SK-N-SH (cell line): Measurements from ENCODE around the gene C18orf32. TPM values are rescaled to one million over a fixed set of nuclear protein-coding genes. Genes with fewer than 3 reads are reported as not detected.

Experiments
- CTCF ChIA-PET: fragments of 300-600, 350-600 bp; formaldehyde crosslinking; extraction: SDS; loops from one replicate; lab custom pipeline; 2021; lab: Yijun Ruan, JAX
- POLR2A ChIA-PET: fragments of 350-600 bp; sonication (Branson Sonifier 250); formaldehyde crosslinking; extraction: SDS; loops from one replicate; lab custom pipeline; 2020; ENCODE audit warnings: antibody characterized with exemption, inconsistent platforms; lab: Yijun Ruan, JAX
- DNase-seq: peaks from one replicate; pipeline ENCODE4 v3.0.0; 2012
- H2AFZ ChIP-seq: fragments of 200-600 bp; sonication (generic); 2 replicates; pipeline ENCODE4 v1.8.1; 2016; ENCODE audit warnings: antibody characterized with exemption, mild to moderate bottlenecking, low read depth
- H3F3A ChIP-seq: fragments of 200-600 bp; sonication (generic); replicated peaks from 2 replicates; pipeline ENCODE3; 2016; ENCODE audit warnings: antibody characterized with exemption, mild to moderate bottlenecking; ENCODE audit not compliant: insufficient read depth
- H3K27ac ChIP-seq, 2 experiments: fragments of 200-500 bp in 1 of 2; fragments of 200-600 bp in 1 of 2; sonication (Bioruptor generic) in 1 of 2; sonication (generic), shearing (Covaris generic) in 1 of 2; 2 replicates each; pipeline versions ENCODE4 v1.5.1 to v1.6.1; 2014 to 2016; ENCODE audit warnings: low read depth in 2 of 2, inconsistent platforms in 1 of 2, low read length in 1 of 2, mild to moderate bottlenecking in 1 of 2, mixed read lengths in 1 of 2
- H3K27me3 ChIP-seq: fragments of 200-600 bp; sonication (generic), shearing (Covaris generic); 2 replicates; pipeline ENCODE4 v1.6.1; 2016; ENCODE audit warnings: mixed run types; ENCODE audit not compliant: insufficient read depth
- H3K36me3 ChIP-seq, 2 experiments: fragments of 200-500 bp in 1 of 2; fragments of 200-600 bp in 1 of 2; sonication (Bioruptor generic) in 1 of 2; sonication (generic) in 1 of 2; replicated peaks in 1 of 2; 2 replicates each; pipeline versions ENCODE3 to v1.5.1; 2014 to 2016; ENCODE audit warnings: low read length in 1 of 2, mild to moderate bottlenecking in 1 of 2; ENCODE audit not compliant: insufficient read depth in 2 of 2, control insufficient read depth in 1 of 2
- H3K4me1 ChIP-seq, 2 experiments: fragments of 200-500 bp in 1 of 2; fragments of 200-600 bp in 1 of 2; sonication (Bioruptor generic) in 1 of 2; sonication (generic), shearing (Covaris generic) in 1 of 2; 2 replicates each; pipeline versions ENCODE4 v1.5.1 to v1.6.1; 2014 to 2016; ENCODE audit warnings: low read depth in 1 of 2, low read length in 1 of 2, mixed run types in 1 of 2; ENCODE audit not compliant: insufficient read depth in 2 of 2, control insufficient read depth in 1 of 2
- H3K4me2 ChIP-seq: fragments of 200-600 bp; sonication (generic), shearing (Covaris generic); 2 replicates; pipeline ENCODE4 v1.6.1; 2017; ENCODE audit warnings: mixed run types
- H3K4me3 ChIP-seq, 2 experiments: fragments of 200-500 bp in 1 of 2; fragments of 200-600 bp in 1 of 2; sonication (Bioruptor generic) in 1 of 2; sonication (generic), shearing (Covaris generic) in 1 of 2; 2 replicates each; pipeline versions ENCODE4 v1.5.1 to v1.8.1; 2014 to 2016; ENCODE audit warnings: low read depth in 2 of 2, inconsistent platforms in 1 of 2, low read length in 1 of 2, mild to moderate bottlenecking in 1 of 2, mixed read lengths in 1 of 2, moderate library complexity in 1 of 2
- H3K79me2 ChIP-seq: fragments of 200-600 bp; sonication (generic); 2 replicates; pipeline ENCODE4 v1.8.1; 2017; ENCODE audit warnings: mild to moderate bottlenecking; ENCODE audit not compliant: insufficient read depth
- H3K9ac ChIP-seq: fragments of 200-600 bp; sonication (generic); 2 replicates; pipeline ENCODE4 v1.6.1; 2017; ENCODE audit warnings: mixed run types
- H3K9me2 ChIP-seq: fragments of 200-600 bp; sonication (generic); 2 replicates; pipeline ENCODE4 v1.6.1; 2017; ENCODE audit warnings: mixed run types
- H3K9me3 ChIP-seq: fragments of 200-600 bp; sonication (generic); 2 replicates; pipeline ENCODE4 v1.6.1; 2017; ENCODE audit warnings: mixed run types, mild to moderate bottlenecking, moderate library complexity
- H4K20me1 ChIP-seq: fragments of 200-600 bp; sonication (generic); 2 replicates; pipeline ENCODE4 v1.6.1; 2017; ENCODE audit warnings: mild to moderate bottlenecking, mixed run types; ENCODE audit not compliant: insufficient read depth
- CHD2 ChIP-seq: fragments of 150-350 bp; IDR thresholded peaks from 2 replicates; pipeline ENCODE4 v1.6.1; 2018; ENCODE audit warnings: low read length; ENCODE audit not compliant: partially characterized antibody
- EZH2phosphoT487 ChIP-seq: fragments of 200-600 bp; sonication (generic); IDR thresholded peaks from 2 replicates; pipeline ENCODE4 v1.6.1; 2017; ENCODE audit warnings: low read depth, mixed run types, mild to moderate bottlenecking, antibody characterized with exemption, moderate library complexity, borderline replicate concordance
- FOXJ3 ChIP-seq: sonication (generic); formaldehyde crosslinking; IDR thresholded peaks from 2 replicates; pipeline ENCODE4 v1.5.1; 2020; ENCODE audit warnings: mild to moderate bottlenecking, missing genetic modification reagents
- GATA2 ChIP-seq: sonication (generic); formaldehyde crosslinking; IDR thresholded peaks from 2 replicates; pipeline ENCODE4 v1.5.0; 2020; ENCODE audit warnings: mild to moderate bottlenecking, missing genetic modification reagents
- MAX ChIP-seq: IDR thresholded peaks from 2 replicates; pipeline ENCODE4 v1.4.0; 2012; ENCODE audit warnings: low read depth
- NRF1 ChIP-seq: IDR thresholded peaks from 2 replicates; pipeline ENCODE4 v1.6.1; 2012; ENCODE audit warnings: low read depth, mild to moderate bottlenecking, low read length
- WGBS: methylation state at CpG from one replicate; pipeline ENCODE4 v1.1.6; 2017; ENCODE audit warnings: low lambda C conversion rate; 5-methylcytosine and 5-hydroxymethylcytosine counted together
- polyA plus RNA-seq, 3 experiments: library from polyadenylated mRNA; depleted of rRNA; stranded (reverse); fragments of >200 nt; gene quantifications; 2 replicates each; pipeline ENCODE4 v1.2.3, GENCODE V29; 2012
- TF ChIP-seq, protein P1 (sequence below): IDR thresholded peaks from 2 replicates; pipeline ENCODE4 v1.6.1; 2012; ENCODE audit warnings: mild to moderate bottlenecking, low read depth, low read length, moderate library complexity

Gene C18orf32
- polyA plus RNA-seq, 1 of the 3 experiments (the other 2 are of a cell fraction) = 29.4 TPM

DNA sequence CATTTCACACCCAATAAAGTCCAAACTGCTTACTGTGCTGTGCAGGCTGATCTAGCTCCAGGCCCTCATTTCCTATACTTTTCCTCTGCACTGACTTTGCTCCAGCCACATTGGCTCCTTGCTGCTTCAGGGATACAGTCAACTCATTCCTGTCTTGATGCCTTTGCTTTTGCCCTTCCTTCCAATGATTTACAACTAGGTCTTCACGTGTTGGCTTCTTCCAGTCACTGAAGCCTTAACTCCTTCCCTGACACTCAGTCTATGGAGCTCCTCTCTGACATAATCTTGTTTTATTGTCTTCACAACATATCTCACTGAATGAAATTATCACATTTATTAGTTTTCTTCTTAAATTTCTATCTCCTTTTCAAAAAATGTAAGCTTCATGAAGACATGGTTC lies 16.9 kb upstream of the C18orf32 start:
- ChIA-PET CTCF (interaction anchor here (0.6 to 1.9 kb wide), 2 partner anchors 357 to 358 kb away, joined by 3 to 4 read pairs; no protein-coding TSS in a partner anchor), POLR2A (no interaction called here)
- Histone ChIP-seq H3F3A (no peaks in the 10 kb centered on the region), H2AFZ (no peak overlapping the region), H3K9me2 (no peaks in the 10 kb centered on the region), H3K9ac (no peak overlapping the region), H3K27me3 (no peaks in the 10 kb centered on the region), H3K27ac (no peak overlapping the region), H3K79me2 (no peaks in the 10 kb centered on the region), H4K20me1 (no peaks in the 10 kb centered on the region), H3K36me3 (no peaks in the 10 kb centered on the region), H3K4me3 (no peak overlapping the region), H3K4me1 (no peaks in the 10 kb centered on the region), H3K9me3 (no peaks in the 10 kb centered on the region), H3K4me2 (no peak overlapping the region)
- 48% methylated on average over 1 of the region's 1 CpG for WGBS
- no peak for TF ChIP-seq EZH2phosphoT487
- no peak for DNase-seq

DNA sequence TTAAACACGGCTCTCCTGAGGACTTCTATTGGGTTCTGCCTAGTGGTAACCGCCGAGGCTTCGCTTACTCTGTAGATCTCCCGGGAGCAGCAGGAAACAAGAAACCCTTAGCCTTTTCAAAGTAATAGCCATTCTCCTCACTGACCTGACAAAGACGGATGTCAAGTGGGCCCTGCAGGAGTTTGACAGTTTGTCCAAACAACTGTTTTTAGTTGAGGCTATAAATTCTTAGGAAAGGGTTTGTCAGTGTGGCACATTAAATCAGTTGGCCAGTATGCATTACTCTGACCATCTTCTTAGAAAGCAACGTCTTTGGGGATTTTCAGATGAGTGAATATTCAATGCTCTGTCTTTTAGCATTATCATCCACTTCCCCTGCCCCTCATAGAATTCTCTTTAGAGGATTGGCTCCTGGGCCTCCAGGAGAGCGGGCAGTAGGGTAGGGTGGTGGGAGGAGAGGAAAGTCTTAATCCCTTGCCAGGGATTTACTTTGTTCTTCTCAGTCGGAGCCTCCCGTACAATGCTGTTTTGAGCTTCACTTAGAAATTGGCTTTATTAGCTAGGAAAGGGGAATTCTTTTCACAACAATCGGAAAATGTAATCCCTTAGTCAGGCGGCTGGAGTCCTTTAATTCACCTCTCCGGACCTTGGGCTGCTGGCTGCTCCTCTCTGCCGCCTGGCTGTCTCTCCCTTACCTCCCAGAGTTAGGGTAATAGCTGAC lies 13.3 kb upstream of the C18orf32 start:
- DNase-seq = no peak
- TF ChIP-seq FOXJ3 (CRISPR knock-in tag) = no peak
- TF ChIP-seq CHD2 = no peak
- TF ChIP-seq MAX = no peak
- TF ChIP-seq, protein P1, sequence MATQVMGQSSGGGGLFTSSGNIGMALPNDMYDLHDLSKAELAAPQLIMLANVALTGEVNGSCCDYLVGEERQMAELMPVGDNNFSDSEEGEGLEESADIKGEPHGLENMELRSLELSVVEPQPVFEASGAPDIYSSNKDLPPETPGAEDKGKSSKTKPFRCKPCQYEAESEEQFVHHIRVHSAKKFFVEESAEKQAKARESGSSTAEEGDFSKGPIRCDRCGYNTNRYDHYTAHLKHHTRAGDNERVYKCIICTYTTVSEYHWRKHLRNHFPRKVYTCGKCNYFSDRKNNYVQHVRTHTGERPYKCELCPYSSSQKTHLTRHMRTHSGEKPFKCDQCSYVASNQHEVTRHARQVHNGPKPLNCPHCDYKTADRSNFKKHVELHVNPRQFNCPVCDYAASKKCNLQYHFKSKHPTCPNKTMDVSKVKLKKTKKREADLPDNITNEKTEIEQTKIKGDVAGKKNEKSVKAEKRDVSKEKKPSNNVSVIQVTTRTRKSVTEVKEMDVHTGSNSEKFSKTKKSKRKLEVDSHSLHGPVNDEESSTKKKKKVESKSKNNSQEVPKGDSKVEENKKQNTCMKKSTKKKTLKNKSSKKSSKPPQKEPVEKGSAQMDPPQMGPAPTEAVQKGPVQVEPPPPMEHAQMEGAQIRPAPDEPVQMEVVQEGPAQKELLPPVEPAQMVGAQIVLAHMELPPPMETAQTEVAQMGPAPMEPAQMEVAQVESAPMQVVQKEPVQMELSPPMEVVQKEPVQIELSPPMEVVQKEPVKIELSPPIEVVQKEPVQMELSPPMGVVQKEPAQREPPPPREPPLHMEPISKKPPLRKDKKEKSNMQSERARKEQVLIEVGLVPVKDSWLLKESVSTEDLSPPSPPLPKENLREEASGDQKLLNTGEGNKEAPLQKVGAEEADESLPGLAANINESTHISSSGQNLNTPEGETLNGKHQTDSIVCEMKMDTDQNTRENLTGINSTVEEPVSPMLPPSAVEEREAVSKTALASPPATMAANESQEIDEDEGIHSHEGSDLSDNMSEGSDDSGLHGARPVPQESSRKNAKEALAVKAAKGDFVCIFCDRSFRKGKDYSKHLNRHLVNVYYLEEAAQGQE = no peak
- TF ChIP-seq NRF1 = no peak
- TF ChIP-seq GATA2 (CRISPR knock-in tag) = no peak
- Histone ChIP-seq H3K9me3 (no peaks in the 10 kb centered on the region), H4K20me1 (no peaks in the 10 kb centered on the region), H3K36me3 (no peaks in the 10 kb centered on the region), H3K79me2 (no peaks in the 10 kb centered on the region), H3K4me1 (peaks cover 0 to 2% of the 10 kb centered on the region in 2 experiments; a peak in 1 of 4 replicates), H3K9ac (no peak overlapping the region), H3F3A (peaks cover 2% of the 10 kb centered on the region), H3K27me3 (no peaks in the 10 kb centered on the region), H3K4me3 (no peak overlapping the region), H3K9me2 (no peaks in the 10 kb centered on the region), H2AFZ (no peak overlapping the region), H3K27ac (no peak overlapping the region), H3K4me2 (no peak overlapping the region)
- CTCF ChIA-PET = interaction anchor here (1.4 to 1.8 kb wide), 2 partner anchors 10 to 358 kb away, joined by 9 to 15 read pairs; no protein-coding TSS in a partner anchor
- WGBS = 91% methylated on average over 14 of the region's 14 CpGs
- POLR2A ChIA-PET = no interaction called here
